OCI-LY3 (cell line): ENCODE data around the gene TUB.

ENCODE experiments used
- EZH2phosphoT487 ChIP-seq: fragments of 200-600 bp; shearing (Covaris generic); IDR thresholded peaks from 2 replicates; pipeline ENCODE4 v1.6.1; 2018; ENCODE audit warnings: antibody characterized with exemption, mixed run types, low read depth
- TF ChIP-seq, protein P1 (sequence below): fragments of 200-600, 300-600 bp; sonication (generic); IDR thresholded peaks from 2 replicates; pipeline ENCODE4 v1.5.1; 2014; ENCODE audit warnings: antibody characterized with exemption, low read length, low read depth

DNA sequence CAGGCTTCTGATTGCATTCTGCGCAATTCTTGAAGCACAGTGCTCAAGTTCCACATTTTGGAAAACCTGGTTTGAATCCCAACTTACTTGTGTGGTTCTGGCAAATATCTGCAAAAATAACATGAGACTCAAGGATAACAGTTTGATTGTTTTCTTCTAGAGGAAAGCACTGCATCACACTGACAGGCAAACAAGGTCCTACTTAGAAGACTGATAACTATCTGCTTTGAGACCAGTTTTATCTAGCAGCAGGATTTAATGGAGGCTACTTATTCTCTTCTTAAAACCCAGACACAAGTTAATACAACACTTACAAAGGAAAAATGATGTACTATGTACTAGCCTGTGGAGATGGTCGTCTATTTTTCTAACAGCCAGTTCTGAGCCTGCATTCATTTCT lies 46.4 kb downstream of the TUB start:
- TF ChIP-seq, protein P1, sequence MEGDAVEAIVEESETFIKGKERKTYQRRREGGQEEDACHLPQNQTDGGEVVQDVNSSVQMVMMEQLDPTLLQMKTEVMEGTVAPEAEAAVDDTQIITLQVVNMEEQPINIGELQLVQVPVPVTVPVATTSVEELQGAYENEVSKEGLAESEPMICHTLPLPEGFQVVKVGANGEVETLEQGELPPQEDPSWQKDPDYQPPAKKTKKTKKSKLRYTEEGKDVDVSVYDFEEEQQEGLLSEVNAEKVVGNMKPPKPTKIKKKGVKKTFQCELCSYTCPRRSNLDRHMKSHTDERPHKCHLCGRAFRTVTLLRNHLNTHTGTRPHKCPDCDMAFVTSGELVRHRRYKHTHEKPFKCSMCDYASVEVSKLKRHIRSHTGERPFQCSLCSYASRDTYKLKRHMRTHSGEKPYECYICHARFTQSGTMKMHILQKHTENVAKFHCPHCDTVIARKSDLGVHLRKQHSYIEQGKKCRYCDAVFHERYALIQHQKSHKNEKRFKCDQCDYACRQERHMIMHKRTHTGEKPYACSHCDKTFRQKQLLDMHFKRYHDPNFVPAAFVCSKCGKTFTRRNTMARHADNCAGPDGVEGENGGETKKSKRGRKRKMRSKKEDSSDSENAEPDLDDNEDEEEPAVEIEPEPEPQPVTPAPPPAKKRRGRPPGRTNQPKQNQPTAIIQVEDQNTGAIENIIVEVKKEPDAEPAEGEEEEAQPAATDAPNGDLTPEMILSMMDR = no peak
- no peak for TF ChIP-seq EZH2phosphoT487
